Measurements from ENCODE around the gene PCSK6. TPM values are rescaled to one million over a fixed set of nuclear protein-coding genes. Genes with fewer than 3 reads are reported as not detected.
A peak's percentile ranks its signal among the peaks of the same experiment; 100 is the strongest.

Gene PCSK6
- total RNA-seq, 1 donor from 2014 or later, result 5.4 TPM

- H3K27ac Mint-ChIP-seq (ENCODE audit: unreplicated experiment), result no peak overlapping the region
- no peaks in the 10 kb centered on the region for H3K9me3 Mint-ChIP-seq
- H3K36me3 Mint-ChIP-seq (ENCODE audit: low read depth), result no peaks in the 10 kb centered on the region
- TF ChIP-seq CTCF (conservative IDR thresholded peaks at IDR 0.05), result no peak
- no peak for DNase-seq (ENCODE audit: low read depth, low spot score)
- H3K4me3 Mint-ChIP-seq, result no peak overlapping the region
- H3K27me3 Mint-ChIP-seq (ENCODE audit: low read depth), result peaks cover 29% of the 10 kb centered on the region
- peaks cover 29% of the 10 kb centered on the region for H3K4me1 Mint-ChIP-seq
Measured at GRCh38 chr15:101482526-101483371, 6.8 kb downstream of the PCSK6 start.

GRCh38 chr15:101481917-101482525, 7.5 kb downstream of the PCSK6 start:
- TF ChIP-seq CTCF (conservative IDR thresholded peaks at IDR 0.05), result no peak
- DNase-seq (ENCODE audit: low read depth, low spot score), result no peak
- no peaks in the 10 kb centered on the region for H3K9me3 Mint-ChIP-seq
- H3K27me3 Mint-ChIP-seq (ENCODE audit: low read depth), result peaks cover 22% of the 10 kb centered on the region
- H3K4me1 Mint-ChIP-seq, result peaks cover 29% of the 10 kb centered on the region
- no peak overlapping the region for H3K4me3 Mint-ChIP-seq
- no peak overlapping the region for H3K27ac Mint-ChIP-seq (ENCODE audit: unreplicated experiment)
- no peaks in the 10 kb centered on the region for H3K36me3 Mint-ChIP-seq (ENCODE audit: low read depth)

- Mint-ChIP-seq H3K27me3 (ENCODE audit: low read depth) (peaks cover 15% of the 10 kb centered on the region), H3K36me3 (ENCODE audit: low read depth) (no peaks in the 10 kb centered on the region), H3K4me3 (no peak overlapping the region), H3K9me3 (no peaks in the 10 kb centered on the region), H3K27ac (ENCODE audit: unreplicated experiment) (no peak overlapping the region), H3K4me1 (peaks cover 29% of the 10 kb centered on the region)
- DNase-seq (ENCODE audit: low read depth, low spot score), result no peak
- TF ChIP-seq CTCF (conservative IDR thresholded peaks at IDR 0.05), result no peak
Measured at GRCh38 chr15:101481381-101481705, 8.2 kb downstream of the PCSK6 start.

- DNase-seq (ENCODE audit: low read depth, low spot score), result no peak
- H3K27me3 Mint-ChIP-seq (ENCODE audit: low read depth), result peaks cover 13% of the 10 kb centered on the region
- no peak for TF ChIP-seq CTCF (conservative IDR thresholded peaks at IDR 0.05)
- H3K27ac Mint-ChIP-seq (ENCODE audit: unreplicated experiment), result peak overlapping the region; percentile 88
- H3K4me1 Mint-ChIP-seq, result peaks cover 29% of the 10 kb centered on the region
- H3K9me3 Mint-ChIP-seq, result no peaks in the 10 kb centered on the region
- no peaks in the 10 kb centered on the region for H3K36me3 Mint-ChIP-seq (ENCODE audit: low read depth)
- H3K4me3 Mint-ChIP-seq, result no peak overlapping the region
Measured at GRCh38 chr15:101480613-101481380, 8.7 kb downstream of the PCSK6 start.

- no peaks in the 10 kb centered on the region for H3K9me3 Mint-ChIP-seq
- H3K4me3 Mint-ChIP-seq, result no peak overlapping the region
- peak overlapping the region; percentile 88 for H3K27ac Mint-ChIP-seq (ENCODE audit: unreplicated experiment)
- no peaks in the 10 kb centered on the region for H3K36me3 Mint-ChIP-seq (ENCODE audit: low read depth)
- H3K27me3 Mint-ChIP-seq (ENCODE audit: low read depth), result peaks cover 8% of the 10 kb centered on the region
- no peak for TF ChIP-seq CTCF (conservative IDR thresholded peaks at IDR 0.05)
- peak; percentile 60 for DNase-seq (ENCODE audit: low read depth, low spot score)
- peaks cover 29% of the 10 kb centered on the region for H3K4me1 Mint-ChIP-seq
Measured at GRCh38 chr15:101479851-101480612, 9.5 kb downstream of the PCSK6 start.
